Liver (tissue), 9 donors: ENCODE results near the gene ST7L. TPM values are rescaled to one million over a fixed set of nuclear protein-coding genes. Genes with fewer than 3 reads are reported as not detected.

Experiments used
- DNase-seq: peaks from one replicate; pipeline ENCODE4 v3.0.0-alpha.2; 2017; ENCODE audit warnings: low spot score
- H3K27ac ChIP-seq, 2 donors: one replicate each; pipeline ENCODE4 v1.7.0; 2013; ENCODE audit warnings: inconsistent platforms in 2 of 2, low read length in 2 of 2, control low read depth in 1 of 2, low read depth in 1 of 2, mild to moderate bottlenecking in 1 of 2
- H3K27me3 ChIP-seq, 4 donors: one replicate each; pipeline versions ENCODE4 v1.6.1 to v1.7.0; 2013; ENCODE audit warnings: low read length in 3 of 4, inconsistent platforms in 1 of 4, mild to moderate bottlenecking in 1 of 4, moderate library complexity in 1 of 4; ENCODE audit not compliant: control insufficient read depth in 4 of 4, insufficient read depth in 4 of 4
- H3K36me3 ChIP-seq, 4 donors: one replicate each; pipeline versions ENCODE4 v1.6.1 to v1.7.0; 2013; ENCODE audit warnings: low read length in 3 of 4, mild to moderate bottlenecking in 3 of 4, low read depth in 1 of 4, moderate library complexity in 1 of 4; ENCODE audit not compliant: control insufficient read depth in 4 of 4, insufficient read depth in 3 of 4
- H3K4me1 ChIP-seq, 4 donors: one replicate each; pipeline versions ENCODE4 v1.6.1 to v1.7.0; 2013; ENCODE audit warnings: low read length in 3 of 4, mild to moderate bottlenecking in 3 of 4, moderate library complexity in 1 of 4; ENCODE audit not compliant: control insufficient read depth in 4 of 4, insufficient read depth in 4 of 4
- H3K4me3 ChIP-seq, 3 donors: one replicate each; pipeline versions ENCODE4 v1.6.1 to v1.7.0; 2013; ENCODE audit warnings: low read length in 3 of 3, control low read depth in 1 of 3, low read depth in 1 of 3, mild to moderate bottlenecking in 1 of 3
- H3K9ac ChIP-seq, 2 donors: one replicate each; pipeline ENCODE4 v1.7.0; 2013; ENCODE audit warnings: low read length in 2 of 2, mild to moderate bottlenecking in 2 of 2, moderate library complexity in 2 of 2, control low read depth in 1 of 2, low read depth in 1 of 2
- H3K9me3 ChIP-seq, 4 donors: one replicate each; pipeline versions ENCODE4 v1.6.1 to v1.7.0; 2013; ENCODE audit warnings: low read length in 3 of 4; ENCODE audit not compliant: control insufficient read depth in 4 of 4
- ATF3 ChIP-seq: IDR thresholded peaks from 2 replicates; pipeline ENCODE4 v1.6.1; 2016; ENCODE audit warnings: antibody characterized with exemption
- CTCF ChIP-seq: fragments of 150-350 bp; IDR thresholded peaks from 2 replicates; pipeline ENCODE4 v1.5.1; 2017; ENCODE audit warnings: improper control_type of control experiment, low read depth, low read length; ENCODE audit not compliant: missing input control
- EGR1 ChIP-seq, 2 donors: IDR thresholded peaks; 2 replicates each; pipeline ENCODE4 v1.6.1; 2016 to 2018; ENCODE audit warnings: antibody characterized with exemption in 2 of 2, low read depth in 2 of 2
- FOXA1 ChIP-seq: IDR thresholded peaks from 2 replicates; pipeline ENCODE4 v1.6.1; 2016; ENCODE audit warnings: antibody characterized with exemption
- FOXA2 ChIP-seq: IDR thresholded peaks from 2 replicates; pipeline ENCODE4 v1.6.1; 2016; ENCODE audit warnings: antibody characterized with exemption
- GABPA ChIP-seq, 2 donors: IDR thresholded peaks in 1 of 2; conservative IDR thresholded peaks in 1 of 2; 2 replicates each; pipeline ENCODE4 v1.6.1; 2016; ENCODE audit warnings: antibody characterized with exemption in 2 of 2, mild to moderate bottlenecking in 1 of 2, moderate library complexity in 1 of 2
- HNF4A ChIP-seq, 2 donors: conservative IDR thresholded peaks; 2 replicates each; pipeline ENCODE4 v1.6.1; 2016; ENCODE audit warnings: antibody characterized with exemption in 2 of 2, mild to moderate bottlenecking in 2 of 2
- HNF4G ChIP-seq: IDR thresholded peaks from 2 replicates; pipeline ENCODE4 v1.6.1; 2016; ENCODE audit warnings: antibody characterized with exemption
- JUND ChIP-seq, 2 donors: IDR thresholded peaks; 2 replicates each; pipeline ENCODE4 v1.6.1; 2016; ENCODE audit warnings: antibody characterized with exemption in 2 of 2
- MAX ChIP-seq: IDR thresholded peaks from 2 replicates; pipeline ENCODE4 v1.6.1; 2016; ENCODE audit warnings: antibody characterized with exemption
- NR2F2 ChIP-seq: IDR thresholded peaks from 2 replicates; pipeline ENCODE4 v1.6.1; 2016; ENCODE audit warnings: antibody characterized with exemption
- RAD21 ChIP-seq, 2 donors: IDR thresholded peaks; 2 replicates each; pipeline ENCODE4 v1.6.1; 2016; ENCODE audit warnings: antibody characterized with exemption in 2 of 2, mild to moderate bottlenecking in 2 of 2
- REST ChIP-seq: IDR thresholded peaks from 2 replicates; pipeline ENCODE4 v1.6.1; 2016; ENCODE audit warnings: antibody characterized with exemption, mild to moderate bottlenecking
- RXRA ChIP-seq, 2 donors: IDR thresholded peaks; 2 replicates each; pipeline ENCODE4 v1.6.1; 2017 to 2018; ENCODE audit warnings: antibody characterized with exemption in 2 of 2, mild to moderate bottlenecking in 1 of 2
- SP1 ChIP-seq: IDR thresholded peaks from 2 replicates; pipeline ENCODE4 v1.6.1; 2018; ENCODE audit warnings: antibody characterized with exemption, mild to moderate bottlenecking
- TAF1 ChIP-seq: conservative IDR thresholded peaks from 2 replicates; pipeline ENCODE4 v1.6.1; 2016; ENCODE audit warnings: antibody characterized with exemption, mild to moderate bottlenecking
- YY1 ChIP-seq: IDR thresholded peaks from 2 replicates; pipeline ENCODE4 v1.6.1; 2016; ENCODE audit warnings: antibody characterized with exemption, mild to moderate bottlenecking
- ZBTB33 ChIP-seq: IDR thresholded peaks from 2 replicates; pipeline ENCODE4 v1.6.1; 2016; ENCODE audit warnings: antibody characterized with exemption
- WGBS: extraction: QIAGEN DNeasy Blood & Tissue Kit; methylation state at CpG from one replicate; pipeline ENCODE4 v1.1.7; 2013; 5-methylcytosine and 5-hydroxymethylcytosine counted together
- polyA plus RNA-seq, 2 donors: library from polyadenylated mRNA; stranded (reverse) in 1 of 2; unstranded in 1 of 2; fragments of 200-250 nt in 1 of 2; fragments of >200 nt in 1 of 2; fragmentation: Nextera tagmentation in 1 of 2; extraction: Ambion mirVana in 1 of 2; gene quantifications; one replicate each; pipeline versions ENCODE4 v1.2.1 to v1.2.3, GENCODE V29; 2013 to 2015
- total RNA-seq, 2 donors: library from RNA; depleted of rRNA; stranded (reverse); fragments of >200 nt; gene quantifications; one replicate each; pipeline ENCODE4 v1.2.3, GENCODE V29; 2014
- donor health status: healthy.
- donor health status: healthy.
- donor health status: healthy.
- donor health status: healthy.
- donor health status: healthy.

Gene ST7L
- total and polyA plus RNA-seq, 4 donors: 4.9 to 13.6 (median 9.5) TPM

GRCh38 chr1:112637254-112638109 is 18.5 kb upstream of the ST7L start:
- DNase-seq: no peak
- Histone ChIP-seq H3K27ac (no peak overlapping the region), H3K4me3 (no peak overlapping the region), H3K9ac (no peak overlapping the region), H3K9me3 (no peaks in the 10 kb centered on the region), H3K36me3 (no peaks in the 10 kb centered on the region), H3K27me3 (no peaks in the 10 kb centered on the region), H3K4me1 (peaks cover 7 to 14% (median 12%) of the 10 kb centered on the region in 4 donors)
- whole genome bisulfite sequencing: 87% methylated on average over 4 of the region's 4 CpGs
- no peak for TF ChIP-seq SP1
- no peak for TF ChIP-seq ATF3
- TF ChIP-seq YY1: no peak
- TF ChIP-seq FOXA1: no peak
- TF ChIP-seq NR2F2: no peak
- TF ChIP-seq MAX: no peak
- TF ChIP-seq RXRA (IDR thresholded peaks at IDR 0.05): no peak
- no peak for TF ChIP-seq FOXA2
- TF ChIP-seq HNF4A (conservative IDR thresholded peaks at IDR 0.05): no peak
- TF ChIP-seq RAD21 (IDR thresholded peaks at IDR 0.05): no peak

GRCh38 chr1:112636597-112637253 is 17.8 kb upstream of the ST7L start:
- Histone ChIP-seq H3K27ac (no peak overlapping the region), H3K9ac (no peak overlapping the region), H3K36me3 (no peaks in the 10 kb centered on the region), H3K9me3 (no peaks in the 10 kb centered on the region), H3K4me3 (no peak overlapping the region), H3K4me1 (peaks cover 7 to 14% (median 12%) of the 10 kb centered on the region in 4 donors), H3K27me3 (no peaks in the 10 kb centered on the region)
- TF ChIP-seq HNF4G: no peak
- TF ChIP-seq TAF1: no peak
- TF ChIP-seq RAD21 (IDR thresholded peaks at IDR 0.05): no peak
- TF ChIP-seq ZBTB33: no peak
- TF ChIP-seq FOXA1: no peak
- TF ChIP-seq NR2F2: no peak
- TF ChIP-seq MAX: no peak
- TF ChIP-seq RXRA (IDR thresholded peaks at IDR 0.05): no peak
- TF ChIP-seq REST: no peak
- TF ChIP-seq JUND (IDR thresholded peaks at IDR 0.05): no peak
- no peak for TF ChIP-seq SP1
- TF ChIP-seq HNF4A (conservative IDR thresholded peaks at IDR 0.05): no peak
- TF ChIP-seq CTCF: no peak
- TF ChIP-seq ATF3: no peak
- TF ChIP-seq EGR1 (IDR thresholded peaks at IDR 0.05; ENCODE audit: low read depth in 2 of 2): no peak
- no peak for TF ChIP-seq FOXA2
- no peak for TF ChIP-seq GABPA (IDR thresholded peaks at IDR 0.05 in 1 of 2, conservative IDR thresholded peaks at IDR 0.05 in 1 of 2)
- DNase-seq: no peak
